GM21528 (cell line): Measurements from ENCODE around the gene SPATA3.
"Not testable (repeated sequence)": the region's sequence is repeated elsewhere in the genome, so short reads cannot be mapped to it uniquely, and the experiment has no call there.

ENCODE experiments used
- ATAC-seq: cut with Tn5 transposase; IDR thresholded peaks from one replicate; pipeline ENCODE4 v1.9.1; 2021; ENCODE audit warnings: mild to moderate bottlenecking, moderate library complexity; ENCODE audit not compliant: unreplicated experiment, low FRiP score

Gene SPATA3

DNA sequence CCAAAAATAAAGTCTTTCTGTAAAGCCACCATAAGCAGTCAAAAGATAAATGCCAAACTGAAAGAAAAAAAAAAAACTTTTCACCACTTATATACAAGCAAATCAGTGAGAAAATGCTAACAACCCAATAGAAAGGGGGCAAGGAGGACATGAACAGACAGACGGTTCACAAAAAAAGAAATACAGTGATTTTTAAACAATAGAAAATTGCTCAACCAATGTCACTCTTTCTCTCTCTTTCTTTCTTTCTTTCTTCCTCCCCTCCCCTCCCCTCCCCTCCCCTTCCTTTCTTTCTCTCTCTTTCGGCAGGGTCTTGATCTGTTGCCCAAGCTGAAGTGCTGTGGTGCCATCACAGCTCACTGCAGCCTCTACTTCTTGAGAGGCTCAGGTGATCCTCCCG lies 28.8 kb upstream of the SPATA3 start:
- ATAC-seq: no peak

DNA sequence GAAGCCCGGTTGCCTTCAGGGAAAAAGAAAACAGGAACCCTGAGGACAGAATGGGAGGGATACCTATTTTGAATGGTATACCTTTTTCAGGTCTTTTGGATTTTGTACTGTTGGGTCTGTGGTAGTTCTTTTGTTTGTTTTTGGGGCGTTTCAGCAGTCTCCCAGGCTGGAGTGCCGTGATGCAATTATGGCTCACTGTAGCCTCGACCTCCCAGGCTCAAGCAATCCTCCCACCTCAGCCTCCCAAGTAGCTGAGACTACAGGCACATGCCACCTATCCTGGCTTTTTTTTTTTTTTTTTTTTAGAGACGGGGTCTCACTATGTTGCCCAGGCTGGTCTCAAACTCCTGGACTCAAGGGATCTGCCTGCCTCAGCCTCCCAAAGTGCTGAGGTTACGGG lies 27.6 kb upstream of the SPATA3 start:
- not testable (repeated sequence) for ATAC-seq

DNA sequence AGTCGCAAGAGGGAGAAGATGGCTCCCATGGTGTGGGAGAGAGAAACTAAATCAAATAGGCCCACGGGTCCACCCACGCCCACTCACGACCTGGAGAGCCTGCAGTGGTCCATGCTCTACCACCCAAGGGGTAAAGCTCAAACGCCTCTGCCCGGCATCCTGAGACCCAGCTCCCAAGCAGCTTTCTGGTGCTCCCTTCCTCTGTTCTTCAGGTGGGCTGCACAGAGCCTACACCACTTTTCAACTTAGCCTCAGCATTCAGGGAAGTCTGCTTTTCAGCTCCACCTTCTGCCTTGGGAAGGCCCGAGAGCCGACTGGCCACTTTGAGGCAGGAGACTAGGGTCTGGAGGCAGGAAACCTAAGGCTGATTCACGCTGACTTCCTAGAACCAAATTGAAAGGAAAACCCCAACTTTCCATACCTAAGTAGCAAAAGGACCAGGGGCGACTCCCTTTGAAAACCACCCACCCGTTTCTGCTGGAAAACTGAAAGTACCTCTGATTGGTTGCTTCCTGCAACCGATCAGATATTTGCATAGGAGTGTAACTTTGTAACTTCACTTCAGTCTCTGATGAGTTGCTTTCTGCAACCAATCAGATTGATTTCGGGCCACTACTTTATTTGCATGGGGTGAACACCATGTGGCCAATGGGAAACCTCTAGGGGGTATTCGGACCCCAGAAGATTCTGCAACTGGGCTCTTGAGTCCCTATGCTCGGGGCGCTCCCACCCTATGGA lies 26.8 kb upstream of the SPATA3 start:
- ATAC-seq: no peak

DNA sequence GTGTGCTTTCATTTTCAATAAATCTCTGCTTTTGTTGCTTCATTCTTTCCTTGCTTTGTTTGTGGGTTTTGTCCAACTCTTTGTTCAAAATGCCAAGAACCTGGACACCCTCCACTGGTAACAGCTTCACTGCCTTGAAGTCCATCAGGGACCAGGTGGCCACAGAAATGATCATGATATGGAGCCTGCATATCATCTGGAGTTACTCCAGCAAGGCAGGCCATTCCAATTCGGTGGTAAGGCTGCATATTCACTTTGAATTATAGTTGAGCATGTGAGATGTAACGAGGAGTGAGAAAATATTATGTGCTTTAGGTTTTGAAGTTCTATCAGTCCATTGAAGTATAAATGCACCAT lies 26.3 kb upstream of the SPATA3 start:
- ATAC-seq: no peak

DNA sequence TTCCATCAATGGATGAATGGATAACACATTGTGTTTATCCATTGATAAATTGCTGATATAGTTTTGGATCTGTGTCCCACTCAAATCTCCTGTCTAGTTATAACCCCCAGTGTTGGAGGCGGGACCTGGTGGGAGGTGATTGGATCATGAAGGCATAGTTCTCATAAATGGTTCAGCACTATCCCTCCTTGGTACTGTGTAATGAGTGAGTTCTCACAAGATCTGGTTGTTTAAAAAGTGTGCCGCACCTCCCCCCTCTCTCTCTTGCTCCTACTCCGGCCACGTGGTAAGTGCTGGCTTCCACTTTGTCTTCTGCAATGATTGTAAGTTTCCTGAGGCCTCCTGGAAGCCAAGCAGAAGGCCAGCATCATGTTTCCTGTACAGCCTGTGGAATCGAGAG lies 23.9 kb upstream of the SPATA3 start:
- no peak for ATAC-seq

DNA sequence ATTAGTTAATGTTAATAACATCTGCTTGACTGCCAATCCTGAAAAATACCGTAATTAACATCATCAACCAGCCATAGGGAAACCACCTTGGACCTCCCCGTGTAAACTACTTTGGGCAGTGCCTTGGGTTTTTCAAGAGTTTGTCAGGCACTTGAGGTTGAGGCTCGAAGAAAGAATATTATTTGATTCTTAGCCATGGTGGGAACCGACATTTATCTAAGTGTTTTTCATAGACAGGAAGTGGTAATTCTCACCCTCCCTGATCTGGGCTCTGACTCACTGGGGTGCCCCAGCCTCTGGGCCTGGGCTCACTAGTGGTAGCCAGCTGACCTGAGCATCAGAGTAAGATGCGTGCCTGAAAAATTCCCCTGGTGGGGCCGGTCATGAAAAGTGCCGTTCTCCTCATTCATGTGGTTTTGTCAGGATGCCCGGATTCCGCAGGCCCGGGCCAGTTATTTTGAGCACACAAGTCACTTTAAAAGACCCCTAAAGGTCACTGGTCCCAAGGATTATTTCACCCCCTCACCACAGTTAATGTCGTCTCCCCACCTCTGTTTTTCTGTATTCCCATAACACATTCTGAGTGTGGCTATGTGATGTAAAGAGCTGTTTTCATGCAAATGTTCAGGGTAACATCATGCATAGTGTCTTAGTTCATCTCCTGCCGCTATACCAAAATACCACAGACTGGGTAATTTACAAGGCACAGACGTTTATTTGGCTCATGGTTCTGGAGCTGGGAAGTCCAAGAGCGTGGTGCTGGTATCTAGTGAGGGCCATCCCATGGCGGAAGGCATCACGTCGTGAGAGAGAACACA lies 21.6 kb upstream of the SPATA3 start:
- ATAC-seq: peak; percentile 82

DNA sequence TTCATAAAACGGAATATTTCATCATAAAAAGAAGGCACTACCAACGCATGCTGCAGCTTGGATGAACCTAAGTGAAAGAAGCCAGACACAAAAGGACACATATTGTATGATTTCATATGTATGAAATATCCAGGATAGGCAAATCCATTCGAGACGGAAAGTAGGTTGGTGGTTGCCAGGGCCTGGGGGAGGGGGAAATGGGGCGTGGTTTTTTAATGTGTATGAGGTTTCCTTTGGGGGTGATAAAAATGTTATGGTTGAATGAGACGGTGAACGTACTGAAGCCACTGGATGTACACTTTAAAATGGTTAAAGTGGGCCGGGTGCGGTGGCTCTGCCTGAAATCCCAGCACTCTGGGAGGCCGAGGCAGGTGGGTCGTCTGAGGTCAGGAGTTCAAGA lies 20.0 kb upstream of the SPATA3 start:
- ATAC-seq: no peak

DNA sequence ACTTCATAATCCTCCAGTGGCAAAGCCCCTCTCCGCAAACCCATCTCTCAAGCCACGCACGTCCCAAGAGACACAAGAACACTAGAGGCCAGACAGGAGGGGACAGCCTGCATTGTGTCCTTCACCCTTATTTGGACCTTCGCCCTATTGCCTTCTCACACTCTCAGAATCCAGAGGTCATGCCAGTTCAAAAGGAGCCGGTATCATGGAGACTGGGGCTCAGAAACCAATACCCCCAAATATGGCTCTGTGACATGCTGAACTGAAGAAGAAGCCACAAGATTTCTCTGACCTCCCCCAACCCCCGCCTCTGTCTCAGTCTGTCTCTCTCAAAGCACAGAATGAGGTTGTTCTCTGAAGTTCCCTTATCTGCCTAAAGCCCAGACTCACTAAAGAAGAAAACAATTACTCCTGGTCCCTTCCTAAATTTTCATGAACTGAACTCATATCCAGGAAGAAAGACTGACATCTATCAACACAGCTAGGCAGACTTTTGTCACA lies 19.2 kb upstream of the SPATA3 start:
- ATAC-seq: peak; percentile 27

DNA sequence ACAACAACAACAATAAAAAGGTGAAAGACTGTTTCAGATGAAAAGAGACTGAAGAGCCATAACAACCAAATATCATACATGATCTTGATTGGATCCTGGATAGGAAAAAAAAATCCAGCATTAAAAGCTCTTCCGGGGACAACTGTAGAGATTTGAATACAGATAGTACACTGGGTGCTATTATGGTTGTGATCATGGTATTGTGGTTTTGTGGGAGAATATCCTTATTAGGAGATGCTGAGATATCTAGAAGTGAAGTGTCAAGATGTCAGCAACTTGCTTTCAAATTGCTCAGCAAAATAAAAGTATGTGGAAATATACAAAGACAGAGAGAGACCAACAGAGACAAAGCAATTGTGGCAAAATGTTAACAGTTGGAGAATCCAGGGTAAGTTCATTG lies 15.5 kb upstream of the SPATA3 start:
- ATAC-seq: no peak

DNA sequence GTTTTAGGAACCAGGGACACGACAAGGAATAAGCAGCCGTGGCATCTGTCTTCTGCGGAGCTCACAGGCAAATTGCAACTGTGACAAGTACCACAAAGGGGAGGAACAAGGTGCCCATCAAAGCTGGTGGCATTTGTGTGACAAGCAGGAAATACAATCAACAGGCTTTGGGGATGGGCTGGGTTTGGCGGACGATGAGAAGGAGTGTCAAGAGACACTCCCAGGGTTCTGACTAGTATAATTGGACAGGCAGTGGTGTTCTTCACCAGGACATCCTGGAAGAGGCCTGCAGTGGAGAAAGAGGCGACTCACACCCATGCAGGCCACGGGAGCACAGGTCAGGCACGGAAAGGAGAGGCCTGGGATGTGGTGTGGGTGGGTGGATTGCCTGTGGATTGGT lies 14.2 kb upstream of the SPATA3 start:
- no peak for ATAC-seq

DNA sequence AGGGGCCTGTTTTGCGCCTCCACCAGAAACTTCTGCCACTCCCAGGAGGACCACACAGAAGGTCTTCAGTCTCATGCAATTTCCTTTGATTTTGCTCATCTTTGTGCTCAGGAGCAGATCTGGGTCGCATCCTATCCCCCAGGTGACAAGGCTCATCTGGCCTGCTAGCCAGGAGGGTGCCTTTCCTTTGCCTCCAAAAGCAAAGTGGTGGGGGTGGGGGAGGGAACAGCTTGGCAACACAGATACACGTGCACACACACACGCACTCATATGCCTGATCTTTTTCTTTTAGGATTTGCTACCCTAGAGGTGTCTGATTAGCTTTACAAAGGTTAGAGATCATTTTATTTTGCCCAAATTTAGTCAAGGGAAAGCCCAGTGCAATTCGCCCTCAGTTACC lies 13.8 kb upstream of the SPATA3 start:
- ATAC-seq: no peak

DNA sequence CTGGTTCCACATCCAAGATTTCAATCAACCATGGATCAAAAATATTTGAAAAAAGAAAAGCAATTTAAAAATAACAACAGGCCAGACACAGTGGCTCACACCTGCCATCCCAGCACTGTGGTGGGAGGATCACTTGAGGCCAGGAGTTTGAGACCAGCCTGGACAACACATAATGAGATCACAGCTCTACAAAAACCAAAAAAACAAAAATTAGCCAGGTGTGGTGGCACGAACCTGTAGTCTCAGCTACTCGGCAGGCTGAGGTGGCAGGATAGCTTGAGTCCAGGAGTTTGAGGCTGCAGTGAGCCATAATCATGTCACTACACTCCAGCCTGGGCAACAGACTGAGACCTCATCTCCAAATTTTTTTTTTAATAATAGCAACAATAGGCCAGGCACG lies 13.4 kb upstream of the SPATA3 start:
- ATAC-seq: no peak

DNA sequence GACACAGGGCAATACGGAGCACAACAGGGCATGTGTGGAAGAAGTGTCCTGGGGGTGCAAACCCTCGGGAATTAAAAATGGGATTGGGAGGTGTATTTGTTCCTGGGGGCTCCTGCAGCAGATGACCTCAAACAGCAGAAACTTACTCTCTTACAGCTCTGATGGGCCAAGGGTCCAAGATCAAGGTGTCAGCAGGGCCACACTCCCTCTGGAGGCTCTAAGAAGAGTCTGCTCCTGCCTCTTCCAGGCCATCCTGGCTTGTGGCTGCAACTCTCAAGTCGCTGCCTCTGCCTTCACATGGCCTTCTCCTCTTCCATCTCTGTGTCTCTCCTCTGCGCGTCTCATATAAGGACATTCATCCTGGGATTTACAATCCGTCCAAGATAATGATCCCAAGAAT lies 12.4 kb upstream of the SPATA3 start:
- no peak for ATAC-seq

DNA sequence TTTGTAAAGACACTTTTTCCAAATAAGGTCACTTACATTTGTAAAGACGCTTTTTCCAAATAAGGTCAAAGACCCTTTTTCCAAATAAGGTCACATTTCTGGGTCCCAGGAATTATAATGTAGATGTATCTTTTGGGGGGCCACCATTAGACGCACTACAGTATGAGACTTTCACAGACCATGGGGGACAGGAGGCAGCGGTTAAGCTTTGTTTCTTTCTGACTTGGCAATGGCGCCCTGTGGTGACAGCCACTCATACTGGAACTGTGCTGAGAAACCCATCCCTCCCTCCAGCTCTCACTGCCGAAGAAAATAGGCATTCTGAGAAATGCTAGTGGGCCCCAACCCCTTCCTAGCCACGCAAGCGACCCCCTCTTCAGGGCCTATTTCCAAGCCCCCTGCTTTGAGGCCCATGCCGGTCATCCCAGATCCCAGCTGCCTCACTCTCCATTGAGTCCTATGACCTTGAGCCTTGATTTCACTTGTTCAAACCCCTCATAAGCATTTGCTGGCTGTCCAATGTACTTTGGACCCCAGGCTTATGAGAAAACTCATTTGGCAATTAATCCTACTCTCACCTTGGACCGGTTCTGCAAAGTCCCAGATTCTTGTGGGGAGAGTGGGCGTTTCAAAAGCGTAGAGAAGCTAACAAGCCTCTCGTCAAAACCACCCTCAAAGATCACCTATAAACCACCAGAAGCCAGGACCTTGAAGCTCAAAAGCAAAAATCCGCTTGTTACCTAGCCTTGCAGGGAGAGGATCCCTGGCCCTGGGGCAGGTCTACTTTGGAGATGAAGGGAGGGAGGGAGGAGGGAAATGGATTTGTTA lies 11.3 kb upstream of the SPATA3 start:
- ATAC-seq: peak; percentile 69

DNA sequence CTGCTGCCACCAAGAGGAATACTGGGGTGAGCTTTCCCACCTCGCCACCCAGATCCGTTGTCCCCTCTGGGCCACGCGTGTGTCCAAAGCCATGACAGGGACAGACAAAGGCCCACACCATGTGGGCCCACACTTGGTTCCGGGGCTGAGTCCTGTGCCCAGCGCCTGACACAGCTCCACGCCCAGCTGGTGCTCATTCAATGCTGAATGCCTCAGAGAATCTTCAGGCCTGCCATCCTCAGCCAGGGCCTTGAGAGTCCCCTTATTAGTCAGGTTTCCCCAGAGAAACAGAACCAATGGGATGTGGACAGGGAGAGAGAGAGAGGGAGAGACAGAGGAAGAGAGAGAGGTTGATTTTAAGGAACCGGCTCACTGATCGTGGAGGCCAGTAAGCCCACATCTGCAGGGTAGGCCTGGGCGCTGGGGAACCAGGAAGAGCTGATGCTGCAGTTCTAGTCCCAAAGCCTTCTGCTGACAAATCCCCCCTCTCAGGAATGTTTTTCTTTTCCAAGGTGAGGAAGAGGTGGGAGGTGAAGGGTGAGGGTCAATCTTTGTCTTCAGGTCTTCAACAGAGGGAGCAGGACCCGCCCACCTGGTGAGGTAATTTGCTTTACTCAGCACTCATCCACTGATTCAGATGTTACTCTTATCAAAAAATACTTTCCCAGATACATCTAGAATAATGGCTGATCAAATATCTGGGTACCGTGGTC lies 10.2 kb upstream of the SPATA3 start:
- no peak for ATAC-seq

DNA sequence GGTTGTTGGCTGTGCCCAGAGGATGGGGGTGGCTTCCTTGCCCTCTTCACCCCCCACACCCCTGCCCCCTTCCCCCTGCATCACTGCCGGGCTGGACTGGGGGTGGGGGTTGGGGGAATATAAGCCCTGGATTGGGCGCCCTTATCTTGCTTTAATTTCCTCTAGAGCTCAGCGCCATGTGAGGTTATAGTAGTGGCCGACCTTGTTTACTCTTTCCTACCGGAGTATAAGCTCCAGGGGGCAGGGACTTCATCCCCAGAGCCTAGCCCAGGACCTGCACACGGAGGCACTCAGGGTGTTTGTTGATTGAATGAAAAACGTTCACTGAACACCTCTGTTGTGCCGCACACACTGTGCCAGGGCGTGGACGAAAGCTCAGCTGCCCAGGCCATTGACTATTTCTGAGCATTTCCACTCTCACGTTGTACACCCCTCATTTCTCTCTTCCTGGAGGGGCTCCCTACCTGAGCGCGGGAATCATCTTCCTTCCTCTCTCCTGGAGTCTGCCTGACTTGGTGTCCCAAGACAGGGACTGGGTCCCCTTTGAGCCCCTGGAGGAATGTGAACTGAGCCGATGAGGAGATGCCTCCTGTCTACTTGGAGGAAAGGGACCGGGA lies 9.3 kb upstream of the SPATA3 start:
- ATAC-seq: no peak

DNA sequence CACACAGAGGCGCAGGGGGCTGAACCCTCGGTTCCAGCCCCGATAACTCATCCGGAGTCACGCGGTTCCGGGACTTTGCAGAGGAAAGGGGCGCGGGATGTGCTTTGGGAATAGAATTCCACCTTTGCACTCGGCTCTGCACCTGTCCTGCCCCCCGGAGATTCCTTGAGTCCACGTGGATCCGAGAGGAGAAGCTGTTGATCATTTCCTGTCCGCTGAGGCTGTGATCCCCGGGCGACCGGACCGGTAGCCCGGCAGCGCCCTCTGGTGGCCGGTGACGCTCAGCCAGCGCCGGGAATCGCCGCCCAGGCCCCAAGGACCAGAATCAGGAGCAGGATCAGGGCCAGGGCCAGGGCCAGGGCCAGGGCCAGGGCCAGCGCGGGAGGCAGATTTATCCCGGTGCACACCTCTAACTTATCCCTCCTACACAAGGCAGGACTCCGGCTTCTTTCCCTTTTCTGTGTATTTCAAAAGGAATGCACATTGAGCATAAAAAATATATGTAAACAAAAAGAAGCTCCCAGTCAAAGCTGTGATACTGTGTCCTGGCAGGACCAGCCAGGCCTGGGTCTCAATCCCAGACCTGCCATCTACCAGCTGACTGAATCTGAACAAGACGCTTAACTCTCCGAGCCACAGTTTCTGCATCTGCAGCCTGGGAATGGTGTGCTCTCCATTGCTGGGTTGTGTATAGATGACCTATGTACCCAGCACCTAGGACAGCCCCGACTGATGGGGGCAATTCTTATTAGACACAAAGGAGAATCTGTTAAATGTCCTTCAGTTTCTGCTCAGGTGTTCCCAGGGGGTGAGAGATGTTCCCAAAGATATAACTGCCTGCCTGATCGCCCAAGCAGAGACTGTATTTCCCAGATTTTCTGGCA lies 8.5 kb upstream of the SPATA3 start:
- no peak for ATAC-seq

DNA sequence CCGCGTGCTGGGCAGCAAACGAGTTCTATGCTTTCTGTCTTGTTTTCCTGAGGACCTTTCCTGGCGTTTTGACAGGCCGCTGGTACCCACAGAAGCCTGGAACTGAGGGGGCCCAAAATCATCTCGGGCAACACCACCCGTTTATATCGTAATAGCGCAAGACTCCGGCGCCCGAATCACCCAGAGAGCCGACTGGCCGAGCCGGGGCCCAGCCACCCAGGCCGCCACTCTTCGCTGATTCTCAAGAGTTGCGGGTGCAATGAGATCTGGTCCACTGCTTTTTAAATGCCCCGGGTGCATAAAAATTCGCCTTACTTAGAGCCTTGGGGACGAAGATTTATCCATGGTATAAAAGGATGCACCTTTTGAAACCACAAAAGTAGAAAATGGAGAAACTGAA lies 6.2 kb upstream of the SPATA3 start:
- ATAC-seq: no peak
